Measurements from ENCODE around the gene LZTR1. TPM values are rescaled to one million over a fixed set of nuclear protein-coding genes. Genes with fewer than 3 reads are reported as not detected.

LZTR1 gene
- total RNA-seq, 1 donor from 2014 or later: 79.6 TPM

GRCh38 chr22:21015466-21016006, 33.4 kb downstream of the LZTR1 start:
- no peak for DNase-seq (ENCODE audit: low spot score)

GRCh38 chr22:21016644-21017420, 34.7 kb downstream of the LZTR1 start:
- no peak for DNase-seq (ENCODE audit: low spot score)

- no peak for DNase-seq (ENCODE audit: low spot score)
These were observed 36.2 kb downstream of the LZTR1 start for GRCh38 chr22:21018314-21018713.

- DNase-seq (ENCODE audit: low spot score): no peak
These were observed 38.8 kb downstream of the LZTR1 start for GRCh38 chr22:21020802-21021429.

- DNase-seq (ENCODE audit: low spot score): no peak
These were observed 40.4 kb downstream of the LZTR1 start for GRCh38 chr22:21022507-21022906.

- no peak for DNase-seq (ENCODE audit: low spot score)
These were observed 41.0 kb downstream of the LZTR1 start for GRCh38 chr22:21022955-21023614.

- DNase-seq (ENCODE audit: low spot score): peak; percentile 76
These were observed 43.2 kb downstream of the LZTR1 start for GRCh38 chr22:21025266-21025665.

- DNase-seq (ENCODE audit: low spot score): peak; percentile 71
These were observed 44.0 kb downstream of the LZTR1 start for GRCh38 chr22:21025763-21026755.

GRCh38 chr22:21026783-21027692, 44.9 kb downstream of the LZTR1 start:
- DNase-seq (ENCODE audit: low spot score): no peak

- DNase-seq (ENCODE audit: low spot score): no peak
These were observed 46.5 kb downstream of the LZTR1 start for GRCh38 chr22:21028277-21029251.

GRCh38 chr22:21029486-21030025, 47.5 kb downstream of the LZTR1 start:
- DNase-seq (ENCODE audit: low spot score): no peak

- DNase-seq (ENCODE audit: low spot score): no peak
These were observed 47.9 kb downstream of the LZTR1 start for GRCh38 chr22:21030032-21030431.

- DNase-seq (ENCODE audit: low spot score): no peak
These were observed 48.8 kb downstream of the LZTR1 start for GRCh38 chr22:21030621-21031544.

GRCh38 chr22:21031545-21032036, 49.5 kb downstream of the LZTR1 start:
- DNase-seq (ENCODE audit: low spot score): no peak

- no peak for DNase-seq (ENCODE audit: low spot score)
These were observed 50.2 kb downstream of the LZTR1 start, which contains the start of gene SLC7A4 for GRCh38 chr22:21032037-21032867. Gene SLC7A4, minus strand, starts transcription at chr22:21032561. Its CDS starts 749 bp downstream, at chr22:21031812.

Data from ureter (tissue), 1 donor.